Measurements from ENCODE around the gene ACMSD. TPM values are rescaled to one million over a fixed set of nuclear protein-coding genes. Genes with fewer than 3 reads are reported as not detected.

The ACMSD gene
- total RNA-seq, 4 donors from 2014 or later, result 0.56 TPM; not detected in 3

DNA sequence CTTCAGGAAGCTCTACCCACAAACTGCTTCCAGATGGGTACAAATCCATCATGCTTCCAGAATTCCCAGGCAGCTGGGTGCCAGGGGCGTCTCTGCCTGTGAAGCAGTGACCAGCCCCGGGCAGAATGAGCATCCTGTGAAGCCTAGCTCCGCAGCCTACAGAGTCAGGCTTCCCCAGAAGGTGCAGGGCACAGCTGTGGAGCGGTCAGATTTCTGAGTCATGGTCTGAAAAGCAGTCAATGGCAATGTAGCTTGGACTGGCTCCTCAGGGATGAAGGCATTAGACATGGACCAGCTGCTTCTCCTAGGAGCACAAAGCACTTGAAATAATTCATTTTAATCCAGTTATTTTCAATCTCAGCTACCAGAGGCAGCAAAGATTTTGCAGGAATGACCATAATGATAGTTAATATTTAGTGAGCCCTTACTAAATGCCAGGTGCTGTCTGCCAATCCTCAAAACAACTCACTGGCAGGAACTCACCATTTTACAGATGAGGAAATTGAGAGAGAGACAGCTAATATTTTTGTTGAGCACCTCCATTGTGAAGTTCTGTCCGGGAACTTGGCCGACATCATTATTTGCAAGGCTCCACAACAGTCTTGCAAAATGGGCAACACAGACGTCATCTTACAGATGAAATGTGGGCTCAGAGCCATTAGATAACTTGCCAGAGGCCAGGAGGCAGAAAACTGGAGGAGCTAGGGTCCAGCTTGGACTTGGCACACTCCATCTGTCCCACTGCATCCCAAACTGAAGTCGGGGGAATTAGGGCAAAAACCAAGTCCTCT, 31.7 kb downstream of the ACMSD start:
- DNase-seq (ENCODE audit: low spot score in 2 of 2), result no peak
- no peak overlapping the region for H3K4me3 ChIP-seq
- no peaks in the 10 kb centered on the region for H3K36me3 ChIP-seq
- TF ChIP-seq POLR2A (IDR thresholded peaks at IDR 0.05), result no peak
- TF ChIP-seq EP300 (IDR thresholded peaks at IDR 0.05), result no peak
- TF ChIP-seq POLR2AphosphoS5 (IDR thresholded peaks at IDR 0.05), result no peak
- TF ChIP-seq, protein P1, sequence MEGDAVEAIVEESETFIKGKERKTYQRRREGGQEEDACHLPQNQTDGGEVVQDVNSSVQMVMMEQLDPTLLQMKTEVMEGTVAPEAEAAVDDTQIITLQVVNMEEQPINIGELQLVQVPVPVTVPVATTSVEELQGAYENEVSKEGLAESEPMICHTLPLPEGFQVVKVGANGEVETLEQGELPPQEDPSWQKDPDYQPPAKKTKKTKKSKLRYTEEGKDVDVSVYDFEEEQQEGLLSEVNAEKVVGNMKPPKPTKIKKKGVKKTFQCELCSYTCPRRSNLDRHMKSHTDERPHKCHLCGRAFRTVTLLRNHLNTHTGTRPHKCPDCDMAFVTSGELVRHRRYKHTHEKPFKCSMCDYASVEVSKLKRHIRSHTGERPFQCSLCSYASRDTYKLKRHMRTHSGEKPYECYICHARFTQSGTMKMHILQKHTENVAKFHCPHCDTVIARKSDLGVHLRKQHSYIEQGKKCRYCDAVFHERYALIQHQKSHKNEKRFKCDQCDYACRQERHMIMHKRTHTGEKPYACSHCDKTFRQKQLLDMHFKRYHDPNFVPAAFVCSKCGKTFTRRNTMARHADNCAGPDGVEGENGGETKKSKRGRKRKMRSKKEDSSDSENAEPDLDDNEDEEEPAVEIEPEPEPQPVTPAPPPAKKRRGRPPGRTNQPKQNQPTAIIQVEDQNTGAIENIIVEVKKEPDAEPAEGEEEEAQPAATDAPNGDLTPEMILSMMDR (IDR thresholded peaks at IDR 0.05), result no peak
- H3K27ac ChIP-seq, result no peak overlapping the region
- no peaks in the 10 kb centered on the region for H3K9me3 ChIP-seq
- no peaks in the 10 kb centered on the region for H3K27me3 ChIP-seq
- WGBS, result 87% methylated on average over 7 of the region's 8 CpGs
- H3K4me1 ChIP-seq, result no peaks in the 10 kb centered on the region

DNA sequence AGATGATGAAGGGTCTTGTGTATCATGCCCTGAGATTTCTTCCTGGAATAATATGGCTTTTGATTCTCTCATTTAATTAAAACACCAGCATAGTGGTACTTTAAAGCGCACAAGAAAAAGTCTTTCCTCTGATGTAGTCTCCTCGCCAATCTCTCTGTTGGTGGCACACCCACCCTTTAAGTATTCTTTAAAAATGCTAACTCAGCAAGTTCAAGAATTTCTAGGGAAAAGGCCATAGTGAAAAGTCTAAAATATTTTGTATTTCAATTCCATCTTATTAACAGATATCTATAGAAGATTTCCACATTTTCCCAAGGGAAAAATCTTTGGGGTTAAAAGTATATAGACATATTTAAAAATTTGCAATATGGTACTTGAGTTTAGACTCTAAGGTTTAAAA, 34.7 kb downstream of the ACMSD start:
- H3K27ac ChIP-seq, result no peak overlapping the region
- H3K36me3 ChIP-seq, result no peaks in the 10 kb centered on the region
- DNase-seq (ENCODE audit: low spot score in 2 of 2), result no peak
- H3K27me3 ChIP-seq, result no peaks in the 10 kb centered on the region
- H3K9me3 ChIP-seq, result peaks cover 11% of the 10 kb centered on the region
- 92% methylated on average over 2 of the region's 2 CpGs for WGBS
- H3K4me1 ChIP-seq, result no peaks in the 10 kb centered on the region
- TF ChIP-seq POLR2A (IDR thresholded peaks at IDR 0.05) (no peak), POLR2AphosphoS5 (IDR thresholded peaks at IDR 0.05) (no peak), EP300 (IDR thresholded peaks at IDR 0.05) (no peak)
- TF ChIP-seq, protein P1 (IDR thresholded peaks at IDR 0.05), result no peak
- no peak overlapping the region for H3K4me3 ChIP-seq

DNA sequence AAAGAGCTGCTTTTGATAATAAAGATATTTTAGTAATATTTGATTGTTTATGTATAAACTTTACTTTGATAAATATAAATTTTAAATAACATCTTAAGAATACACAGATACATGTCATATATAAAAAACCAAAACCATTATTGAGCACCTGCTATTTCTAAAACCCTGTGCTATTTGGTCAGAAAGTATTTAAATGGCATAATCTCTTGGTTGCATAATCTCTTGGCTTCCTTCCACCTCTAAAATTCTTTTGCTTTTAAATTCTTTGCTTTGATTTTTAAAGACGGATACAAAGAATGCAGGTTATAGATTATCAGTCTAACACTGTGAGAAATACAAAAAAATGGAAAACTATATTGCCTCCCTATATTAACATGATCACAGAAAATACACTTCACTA, 36.9 kb downstream of the ACMSD start:
- WGBS, result 37% methylated on average over 1 of the region's 1 CpG
- Histone ChIP-seq H3K27me3 (no peaks in the 10 kb centered on the region), H3K27ac (no peak overlapping the region), H3K9me3 (peaks cover 11% of the 10 kb centered on the region), H3K36me3 (no peaks in the 10 kb centered on the region), H3K4me3 (no peak overlapping the region), H3K4me1 (no peaks in the 10 kb centered on the region)
- no peak for DNase-seq (ENCODE audit: low spot score in 2 of 2)
- TF ChIP-seq, protein P1 (IDR thresholded peaks at IDR 0.05), result no peak
- TF ChIP-seq POLR2A (IDR thresholded peaks at IDR 0.05) (no peak), POLR2AphosphoS5 (IDR thresholded peaks at IDR 0.05) (no peak), EP300 (IDR thresholded peaks at IDR 0.05) (no peak)

DNA sequence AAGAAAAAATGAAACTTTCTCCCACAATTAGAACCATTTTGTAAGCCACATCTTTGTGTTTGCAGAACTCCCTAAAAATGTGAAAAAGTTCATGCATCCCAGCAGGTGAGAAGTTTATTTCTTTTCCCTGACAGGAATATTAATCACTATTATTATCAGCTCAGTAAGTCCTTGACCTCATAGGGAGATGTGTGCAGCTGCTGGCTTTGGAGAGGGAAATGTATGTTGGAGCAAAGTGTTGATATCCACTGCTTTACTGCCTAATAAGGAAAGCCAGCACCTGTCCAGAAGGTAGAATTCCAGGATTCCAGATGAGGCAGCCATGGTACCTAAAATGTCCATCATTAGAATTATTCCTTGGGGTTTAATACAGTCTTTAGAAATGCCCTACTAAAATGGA, 44.4 kb downstream of the ACMSD start:
- H3K9me3 ChIP-seq, result peaks cover 4% of the 10 kb centered on the region

More for the DNA sequence above, 44.4 kb downstream of the ACMSD start:
- Histone ChIP-seq H3K4me3 (no peak overlapping the region), H3K4me1 (no peaks in the 10 kb centered on the region), H3K36me3 (no peaks in the 10 kb centered on the region), H3K27me3 (no peaks in the 10 kb centered on the region), H3K27ac (no peak overlapping the region)
- no peak for DNase-seq (ENCODE audit: low spot score in 2 of 2)
- TF ChIP-seq, protein P1 (IDR thresholded peaks at IDR 0.05), result no peak
- no peak for TF ChIP-seq EP300 (IDR thresholded peaks at IDR 0.05)
- no peak for TF ChIP-seq POLR2AphosphoS5 (IDR thresholded peaks at IDR 0.05)
- TF ChIP-seq POLR2A (IDR thresholded peaks at IDR 0.05), result no peak
